Dermis lymphatic vessel endothelial cell (primary cell): ENCODE data around the gene PRDM7. TPM values are rescaled to one million over a fixed set of nuclear protein-coding genes. Genes with fewer than 3 reads are reported as not detected.

Experiments used
- total RNA-seq: library from RNA; depleted of rRNA; stranded (reverse); fragments of >200 nt; gene quantifications from 2 replicates; pipeline ENCODE4 v1.2.1, GENCODE V29; 2014

Gene PRDM7
- total RNA-seq = not detected in 2 replicates

DNA sequence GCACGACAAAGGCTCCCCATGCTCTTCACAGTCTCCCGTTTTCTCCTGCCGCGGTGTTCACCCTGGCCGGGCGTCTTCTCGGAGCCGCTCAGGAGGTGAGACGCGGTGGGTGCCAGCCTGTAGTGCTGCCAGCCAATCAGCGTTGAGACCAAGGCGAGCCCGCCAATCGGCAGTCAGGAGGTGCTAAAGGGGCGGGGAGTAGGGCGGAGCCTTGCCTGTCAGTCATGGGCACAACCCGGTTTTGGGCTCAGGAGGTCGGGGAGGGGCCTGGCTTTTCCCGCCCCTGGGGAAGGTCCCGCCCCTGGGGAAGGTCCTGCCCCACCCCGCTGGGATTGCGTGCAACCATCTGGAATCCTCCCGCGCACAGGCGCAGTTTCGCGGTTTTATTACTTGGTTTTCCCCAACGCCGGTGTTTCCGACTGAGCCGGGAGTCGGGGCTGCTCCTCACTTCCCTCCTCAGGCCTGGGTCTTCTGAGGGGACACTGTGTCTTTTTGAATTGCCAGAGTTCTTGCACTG lies at the start of gene PRDM7:
TSS of gene PRDM7 (minus strand) at position 92 of the 517 bp plus-strand sequence. CDS start 1,421 bp downstream, outside the sequence.

GRCh38 chr16:90018652-90019542 lies 58.2 kb downstream of the PRDM7 start, which contains the start of gene DBNDD1:
TSS of gene DBNDD1 (minus strand) at chr16:90019456. CDS start at chr16:90019341, 115 bp downstream.

Other genes starting within 250 kb of the PRDM7 start
- 1.6 and 2.1 TPM in 2 replicates for gene SPIRE2, start 248.9 kb downstream of the PRDM7 start, total RNA-seq
- gene TCF25, start 203.7 kb downstream of the PRDM7 start, total RNA-seq = 129 and 143 TPM in 2 replicates
- gene MC1R, start 158.5 kb downstream of the PRDM7 start, total RNA-seq = 0.76 and 1.3 TPM in 2 replicates
- 38.1 and 51.7 TPM in 2 replicates for gene TUBB3, start 154.0 kb downstream of the PRDM7 start, total RNA-seq
- gene DEF8, start 128.6 kb downstream of the PRDM7 start, total RNA-seq = 64.6 and 67.2 TPM in 2 replicates
- gene DBNDD1, start 57.9 kb downstream of the PRDM7 start, total RNA-seq = 5.6 and 10.4 TPM in 2 replicates